Activated gamma-delta T cell (primary cell): ENCODE measurements around the gene FSIP2.
"Not testable (repeated sequence)": the region's sequence is repeated elsewhere in the genome, so short reads cannot be mapped to it uniquely, and the experiment has no call there.

ENCODE experiments used
- DNase-seq: peaks from one replicate; lab custom pipeline; 2025; lab: John Stamatoyannopoulos, UW

The FSIP2 gene

GRCh38 chr2:185807351-185807750 is 68.7 kb downstream of the FSIP2 start:
- DNase-seq = no peak

- no peak for DNase-seq
Observed at GRCh38 chr2:185811580-185811979, 73.0 kb downstream of the FSIP2 start.

- DNase-seq = no peak
Observed at GRCh38 chr2:185813707-185814106, 75.1 kb downstream of the FSIP2 start.

GRCh38 chr2:185817991-185818390 is 79.4 kb downstream of the FSIP2 start:
- no peak for DNase-seq

GRCh38 chr2:185821467-185821866 is 82.9 kb downstream of the FSIP2 start:
- no peak for DNase-seq

GRCh38 chr2:185823773-185824172 is 85.2 kb downstream of the FSIP2 start:
- no peak for DNase-seq

- no peak for DNase-seq
Observed at GRCh38 chr2:185825557-185825956, 87.0 kb downstream of the FSIP2 start.

GRCh38 chr2:185828326-185828725 is 89.7 kb downstream of the FSIP2 start:
- no peak for DNase-seq

GRCh38 chr2:185833864-185834263 is 95.3 kb downstream of the FSIP2 start:
- DNase-seq = no peak

- no peak for DNase-seq
Observed at GRCh38 chr2:185835974-185836373, 97.4 kb downstream of the FSIP2 start.

GRCh38 chr2:185854885-185855284 is 116.3 kb downstream of the FSIP2 start:
- DNase-seq = no peak

GRCh38 chr2:185857691-185858090 is 119.1 kb downstream of the FSIP2 start:
- DNase-seq = no peak

- DNase-seq = no peak
Observed at GRCh38 chr2:185859506-185859905, 120.9 kb downstream of the FSIP2 start.

GRCh38 chr2:185860321-185860720 is 121.7 kb downstream of the FSIP2 start:
- no peak for DNase-seq

- no peak for DNase-seq
Observed at GRCh38 chr2:185862657-185863398, 124.2 kb downstream of the FSIP2 start.

- DNase-seq = not testable (repeated sequence)
Observed at GRCh38 chr2:185864468-185865260, 126.1 kb downstream of the FSIP2 start.

GRCh38 chr2:185875136-185875931 is 136.7 kb downstream of the FSIP2 start:
- DNase-seq = no peak

- no peak for DNase-seq
Observed at GRCh38 chr2:185876234-185876633, 137.6 kb downstream of the FSIP2 start.

- no peak for DNase-seq
Observed at GRCh38 chr2:185880396-185880795, 141.8 kb downstream of the FSIP2 start.
